SK-N-SH treated with all-trans-retinoic acid at 6 μM for 48 hours (cell line): ENCODE measurements around the gene STIMATE.

ENCODE experiments used
- ARNTL ChIP-seq: fragments of 450-650 bp; formaldehyde crosslinking; IDR thresholded peaks from 2 replicates; pipeline ENCODE4 v1.5.0; 2020; ENCODE audit warnings: low read depth, mild to moderate bottlenecking, moderate library complexity, borderline replicate concordance
- BACH2 ChIP-seq: fragments of 250-450 bp; sonication (Bioruptor Pico); IDR thresholded peaks from 2 replicates; pipeline ENCODE4 v1.9.0; 2021; ENCODE audit warnings: mild to moderate bottlenecking, borderline replicate concordance
- CREB5 ChIP-seq: fragments of 250-450 bp; sonication (Bioruptor Pico); IDR thresholded peaks from 2 replicates; pipeline ENCODE4 v1.5.1; 2020; ENCODE audit warnings: low read depth, mild to moderate bottlenecking, moderate library complexity
- CSRNP3 ChIP-seq: fragments of 250-450 bp; sonication (Bioruptor Pico); IDR thresholded peaks from 2 replicates; pipeline ENCODE4 v1.5.1; 2021; ENCODE audit warnings: mild to moderate bottlenecking, moderate library complexity
- ESRRG ChIP-seq: fragments of 250-450 bp; sonication (Bioruptor Pico); IDR thresholded peaks from 2 replicates; pipeline ENCODE4 v1.6.1; 2021; ENCODE audit warnings: mild to moderate bottlenecking
- GLIS3 ChIP-seq: fragments of 250-450 bp; sonication (Bioruptor Pico); IDR thresholded peaks from 2 replicates; pipeline ENCODE4 v1.5.0; 2020; ENCODE audit warnings: mild to moderate bottlenecking, moderate library complexity
- PATZ1 ChIP-seq: fragments of 250-450 bp; sonication (Bioruptor Pico); IDR thresholded peaks from 2 replicates; pipeline ENCODE4 v1.8.0; 2020; ENCODE audit warnings: mild to moderate bottlenecking, moderate library complexity, borderline replicate concordance
- TOX ChIP-seq: fragments of 250-450 bp; sonication (Bioruptor Pico); IDR thresholded peaks from 2 replicates; pipeline ENCODE4 v1.8.0; 2021; ENCODE audit warnings: mild to moderate bottlenecking, moderate library complexity, borderline replicate concordance
- ZFP30 ChIP-seq: fragments of 450-650 bp; formaldehyde crosslinking; IDR thresholded peaks from 2 replicates; pipeline ENCODE4 v1.5.0; 2022; ENCODE audit warnings: mild to moderate bottlenecking, moderate library complexity
- ZNF70 ChIP-seq: fragments of 450-650 bp; formaldehyde crosslinking; IDR thresholded peaks from 2 replicates; pipeline ENCODE4 v1.5.0; 2020; ENCODE audit warnings: mild to moderate bottlenecking, moderate library complexity

GRCh38 chr3:52841211-52841980 is 56.0 kb downstream of the STIMATE start:
- no peak for TF ChIP-seq TOX (CRISPR knock-in tag)
- TF ChIP-seq GLIS3 = no peak
- no peak for TF ChIP-seq PATZ1 (CRISPR knock-in tag)
- no peak for TF ChIP-seq CSRNP3 (CRISPR knock-in tag)
- no peak for TF ChIP-seq CREB5 (CRISPR knock-in tag)
- no peak for TF ChIP-seq ESRRG (CRISPR knock-in tag)
- no peak for TF ChIP-seq ZFP30 (CRISPR knock-in tag)
- TF ChIP-seq BACH2 (CRISPR knock-in tag) = no peak
- no peak for TF ChIP-seq ZNF70
- TF ChIP-seq ARNTL = no peak
